ENCODE measurements around the gene KSR2.

- no peak for TF ChIP-seq CTCF (IDR thresholded peaks at IDR 0.05 in 4 of 5, conservative IDR thresholded peaks at IDR 0.05 in 1 of 5)
- no peak for TF ChIP-seq POLR2A (IDR thresholded peaks at IDR 0.05)
These were observed 78.1 kb downstream of the KSR2 start for GRCh38 chr12:117890644-117891043.

Data from gastrocnemius medialis (tissue), 4 donors.